ENCODE data around the gene TNFRSF1B. TPM values are rescaled to one million over a fixed set of nuclear protein-coding genes. Genes with fewer than 3 reads are reported as not detected.
A peak's percentile ranks its signal among the peaks of the same experiment; 100 is the strongest.

Gene TNFRSF1B
- total RNA-seq, 1 donor from 2014 or later, result 9.9 TPM

DNA sequence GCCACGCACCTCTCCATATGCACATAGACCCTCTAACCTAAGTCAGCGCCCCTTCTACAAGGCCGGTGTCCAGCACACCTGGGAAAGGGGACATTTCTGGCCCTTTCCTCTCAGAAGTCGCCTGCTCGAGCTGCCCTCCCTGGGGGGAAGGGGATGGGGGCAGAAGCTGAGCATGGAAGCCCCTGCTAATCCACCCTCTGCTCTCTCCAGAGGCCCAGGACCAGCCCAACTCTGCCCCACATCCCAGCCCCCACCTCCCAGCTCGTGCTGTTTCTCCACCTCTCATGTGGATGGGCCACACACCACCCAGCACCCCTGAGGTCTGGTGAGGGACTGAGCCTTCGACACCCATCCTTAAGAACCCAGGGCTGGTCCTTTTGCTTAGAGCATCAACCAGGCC, 14.8 kb downstream of the TNFRSF1B start:
- no peaks in the 10 kb centered on the region for H3K9me3 ChIP-seq (ENCODE audit: control insufficient read depth in 3 of 3, low read length in 3 of 3)
- no peak overlapping the region for H3K9ac ChIP-seq (ENCODE audit: low read depth in 1 of 3, low read length in 3 of 3)
- no peaks in the 10 kb centered on the region for H3K36me3 ChIP-seq (ENCODE audit: control insufficient read depth in 3 of 3, insufficient read depth in 3 of 3, low read length in 3 of 3)
- H3K4me1 ChIP-seq (ENCODE audit: control insufficient read depth in 3 of 3, insufficient read depth in 3 of 3, low read length in 3 of 3), result peaks cover 62 to 84% (median 84%) of the 10 kb centered on the region in 3 donors
- no peaks in the 10 kb centered on the region for H3K27me3 ChIP-seq (ENCODE audit: control insufficient read depth in 3 of 3, insufficient read depth in 3 of 3, low read length in 3 of 3)
- H3K27ac ChIP-seq (ENCODE audit: low read depth, low read length), result peak overlapping the region; percentile 84
- H3K4me3 ChIP-seq (ENCODE audit: low read length in 3 of 3), result no peak overlapping the region

DNA sequence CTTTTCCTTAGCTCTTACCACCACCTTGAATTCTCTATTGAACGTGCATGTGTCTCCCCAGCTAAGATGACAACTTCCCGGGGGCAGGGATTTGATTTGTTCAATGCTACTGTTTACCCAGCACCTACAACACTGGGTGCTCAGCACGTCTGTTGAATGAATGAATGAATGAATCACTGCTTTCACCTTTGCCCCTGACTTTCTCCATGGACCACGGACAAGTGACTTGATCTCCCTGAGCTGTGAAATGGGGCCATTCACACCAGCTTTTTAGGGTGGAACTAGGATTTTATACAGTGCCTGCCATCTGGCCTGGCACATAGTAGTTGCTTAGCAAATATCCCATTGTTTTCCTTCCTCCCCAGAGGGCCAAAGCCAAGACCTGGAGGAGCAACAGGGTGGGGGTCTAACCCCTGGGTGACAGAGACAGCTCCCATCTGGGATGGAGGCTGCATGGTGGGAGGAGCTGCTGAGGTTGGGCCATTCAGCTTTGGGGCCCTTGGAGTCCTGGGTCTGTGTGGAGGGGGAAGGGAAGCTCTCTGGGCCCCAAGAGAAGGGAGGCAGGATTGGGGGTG, 15.7 kb downstream of the TNFRSF1B start:
- no peak overlapping the region for H3K4me3 ChIP-seq (ENCODE audit: low read length in 3 of 3)
- H3K9ac ChIP-seq (ENCODE audit: low read depth in 1 of 3, low read length in 3 of 3), result no peak overlapping the region
- H3K4me1 ChIP-seq (ENCODE audit: control insufficient read depth in 3 of 3, insufficient read depth in 3 of 3, low read length in 3 of 3), result peaks cover 65 to 88% (median 84%) of the 10 kb centered on the region in 3 donors
- H3K9me3 ChIP-seq (ENCODE audit: control insufficient read depth in 3 of 3, low read length in 3 of 3), result no peaks in the 10 kb centered on the region
- H3K27me3 ChIP-seq (ENCODE audit: control insufficient read depth in 3 of 3, insufficient read depth in 3 of 3, low read length in 3 of 3), result no peaks in the 10 kb centered on the region
- no peaks in the 10 kb centered on the region for H3K36me3 ChIP-seq (ENCODE audit: control insufficient read depth in 3 of 3, insufficient read depth in 3 of 3, low read length in 3 of 3)
- H3K27ac ChIP-seq (ENCODE audit: low read depth, low read length), result peak overlapping the region; percentile 84

DNA sequence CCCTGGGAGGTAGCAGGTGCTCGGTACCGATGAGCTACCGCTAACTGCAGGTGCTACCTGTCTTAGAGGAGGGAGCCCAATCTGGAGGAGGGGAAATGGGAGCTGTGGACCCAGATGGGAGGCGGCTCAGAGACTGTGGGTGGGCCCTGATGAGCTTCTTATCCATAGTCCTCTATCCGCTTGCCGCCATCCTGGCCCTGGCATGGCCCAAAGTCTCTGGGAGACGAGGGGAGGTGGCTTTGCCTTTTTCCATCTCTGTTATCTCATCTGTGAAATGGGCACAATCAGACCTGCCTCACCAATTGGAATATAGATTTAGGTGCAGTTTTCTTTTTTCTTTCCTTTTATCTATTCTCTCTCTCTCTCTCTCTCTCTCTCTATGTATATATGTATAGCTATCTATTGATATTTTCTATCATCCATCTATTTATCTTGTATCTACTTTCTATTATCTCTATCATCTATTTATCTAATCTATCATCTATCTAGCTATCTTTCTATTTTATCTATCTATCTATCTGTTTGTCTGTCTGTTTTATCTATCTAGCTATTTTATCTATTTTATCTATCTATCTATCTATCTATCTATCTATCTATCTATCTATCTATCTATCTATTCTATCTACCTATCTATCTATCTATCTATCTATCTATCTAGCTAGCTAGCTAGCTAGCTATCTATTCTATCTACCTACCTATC, 16.5 kb downstream of the TNFRSF1B start:
- Histone ChIP-seq H3K36me3 (ENCODE audit: control insufficient read depth in 3 of 3, insufficient read depth in 3 of 3, low read length in 3 of 3) (no peaks in the 10 kb centered on the region), H3K27ac (ENCODE audit: low read depth, low read length) (peak overlapping the region; percentile 83), H3K9ac (ENCODE audit: low read depth in 1 of 3, low read length in 3 of 3) (no peak overlapping the region), H3K4me1 (ENCODE audit: control insufficient read depth in 3 of 3, insufficient read depth in 3 of 3, low read length in 3 of 3) (peaks cover 58 to 87% (median 84%) of the 10 kb centered on the region in 3 donors), H3K9me3 (ENCODE audit: control insufficient read depth in 3 of 3, low read length in 3 of 3) (no peaks in the 10 kb centered on the region), H3K27me3 (ENCODE audit: control insufficient read depth in 3 of 3, insufficient read depth in 3 of 3, low read length in 3 of 3) (no peaks in the 10 kb centered on the region), H3K4me3 (ENCODE audit: low read length in 3 of 3) (no peak overlapping the region)

DNA sequence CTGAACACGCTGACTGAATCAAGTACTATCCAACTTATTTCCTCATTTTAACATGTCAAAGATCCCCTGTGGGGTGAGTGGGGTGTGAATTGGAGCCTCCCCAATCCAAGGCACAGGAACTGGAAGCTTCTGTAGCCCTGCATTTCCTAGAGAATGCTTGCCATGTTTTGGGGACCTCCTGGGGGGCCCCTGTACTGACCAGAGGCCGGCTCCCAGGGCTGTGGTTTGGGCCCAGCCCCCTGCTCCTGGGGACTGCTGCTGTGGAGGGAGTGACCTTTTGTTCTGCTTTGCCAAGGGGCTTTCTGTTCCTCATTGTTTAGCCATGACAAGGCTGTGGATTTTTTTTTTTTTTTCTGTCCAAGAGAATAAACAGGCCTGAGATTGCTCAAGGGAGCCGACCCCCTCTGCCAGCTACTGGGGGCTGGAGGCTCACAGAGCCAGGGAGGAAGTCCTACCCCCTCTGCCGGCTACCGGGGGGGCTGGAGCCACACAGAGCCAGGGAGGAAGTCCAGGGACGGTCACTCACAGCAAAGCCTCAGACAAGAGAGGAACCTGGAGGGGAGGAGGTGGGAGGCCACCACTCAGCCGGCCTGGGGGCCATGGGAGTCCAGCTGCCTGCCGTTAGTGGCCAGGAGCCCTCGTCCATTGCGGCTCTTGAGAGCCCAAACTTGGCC, 17.4 kb downstream of the TNFRSF1B start:
- peak overlapping the region in 2 of 3 donors; percentile 20 to 35 for H3K4me3 ChIP-seq (ENCODE audit: low read length in 3 of 3)
- peak overlapping the region; percentile 45 to 70 (median 65) for H3K9ac ChIP-seq (ENCODE audit: low read depth in 1 of 3, low read length in 3 of 3)
- peaks cover under 1 to 3% (median 2%) of the 10 kb centered on the region in 3 donors for H3K36me3 ChIP-seq (ENCODE audit: control insufficient read depth in 3 of 3, insufficient read depth in 3 of 3, low read length in 3 of 3)
- H3K27me3 ChIP-seq (ENCODE audit: control insufficient read depth in 3 of 3, insufficient read depth in 3 of 3, low read length in 3 of 3), result no peaks in the 10 kb centered on the region
- peak overlapping the region; percentile 83 for H3K27ac ChIP-seq (ENCODE audit: low read depth, low read length)
- no peaks in the 10 kb centered on the region for H3K9me3 ChIP-seq (ENCODE audit: control insufficient read depth in 3 of 3, low read length in 3 of 3)
- H3K4me1 ChIP-seq (ENCODE audit: control insufficient read depth in 3 of 3, insufficient read depth in 3 of 3, low read length in 3 of 3), result peaks cover 54 to 87% (median 84%) of the 10 kb centered on the region in 3 donors

DNA sequence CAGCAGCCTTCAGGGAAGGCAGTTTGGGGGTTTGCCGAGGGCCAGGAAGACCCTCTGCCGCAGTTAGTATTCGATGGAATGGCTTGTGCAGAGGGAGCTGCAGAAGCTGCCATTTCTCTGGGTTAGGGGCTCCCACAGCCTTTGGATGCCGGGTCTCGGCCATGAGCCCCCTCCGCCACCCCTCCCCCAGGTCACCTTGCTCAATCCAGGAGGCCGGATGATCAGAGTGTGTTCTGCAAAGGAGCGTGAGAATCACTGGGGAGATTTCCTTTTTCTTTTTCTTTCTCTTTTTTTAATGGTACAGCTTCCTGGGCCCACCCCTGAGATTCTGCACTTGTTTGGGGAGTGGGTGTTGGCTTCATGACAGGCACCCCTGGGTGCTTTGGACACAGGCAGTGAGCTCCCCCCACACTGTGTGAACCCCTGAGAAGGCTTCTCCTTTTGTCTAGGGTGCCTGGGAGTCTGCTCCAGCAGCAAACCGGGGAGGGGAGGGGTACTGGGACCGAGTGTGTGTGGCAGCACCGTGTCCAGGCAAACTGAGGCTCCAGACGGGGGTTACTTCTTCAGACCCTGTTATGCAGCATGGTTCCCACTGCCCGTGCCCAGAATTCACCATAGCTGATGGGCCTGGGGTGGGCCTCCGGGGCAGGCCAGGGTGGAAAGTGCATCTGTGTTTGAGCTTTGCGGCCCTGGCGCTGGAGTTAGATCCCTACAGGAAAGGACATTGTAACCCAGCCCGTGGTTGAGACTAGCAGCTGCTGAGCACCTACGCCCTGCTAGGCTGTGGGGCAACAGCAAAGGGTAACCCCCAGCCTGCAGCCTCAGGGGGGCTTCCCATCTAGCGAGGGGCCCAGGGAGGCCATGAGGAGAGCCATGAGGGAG, 18.5 kb downstream of the TNFRSF1B start:
- Histone ChIP-seq H3K4me3 (ENCODE audit: low read length in 3 of 3) (peak overlapping the region; percentile 20 to 41 (median 31)), H3K4me1 (ENCODE audit: control insufficient read depth in 3 of 3, insufficient read depth in 3 of 3, low read length in 3 of 3) (peaks cover 42 to 79% (median 73%) of the 10 kb centered on the region in 3 donors), H3K27ac (ENCODE audit: low read depth, low read length) (peak overlapping the region; percentile 83), H3K9ac (ENCODE audit: low read depth in 1 of 3, low read length in 3 of 3) (peak overlapping the region; percentile 53 to 70 (median 65)), H3K27me3 (ENCODE audit: control insufficient read depth in 3 of 3, insufficient read depth in 3 of 3, low read length in 3 of 3) (no peaks in the 10 kb centered on the region), H3K9me3 (ENCODE audit: control insufficient read depth in 3 of 3, low read length in 3 of 3) (no peaks in the 10 kb centered on the region), H3K36me3 (ENCODE audit: control insufficient read depth in 3 of 3, insufficient read depth in 3 of 3, low read length in 3 of 3) (peaks cover 4 to 5% (median 5%) of the 10 kb centered on the region in 3 donors)

DNA sequence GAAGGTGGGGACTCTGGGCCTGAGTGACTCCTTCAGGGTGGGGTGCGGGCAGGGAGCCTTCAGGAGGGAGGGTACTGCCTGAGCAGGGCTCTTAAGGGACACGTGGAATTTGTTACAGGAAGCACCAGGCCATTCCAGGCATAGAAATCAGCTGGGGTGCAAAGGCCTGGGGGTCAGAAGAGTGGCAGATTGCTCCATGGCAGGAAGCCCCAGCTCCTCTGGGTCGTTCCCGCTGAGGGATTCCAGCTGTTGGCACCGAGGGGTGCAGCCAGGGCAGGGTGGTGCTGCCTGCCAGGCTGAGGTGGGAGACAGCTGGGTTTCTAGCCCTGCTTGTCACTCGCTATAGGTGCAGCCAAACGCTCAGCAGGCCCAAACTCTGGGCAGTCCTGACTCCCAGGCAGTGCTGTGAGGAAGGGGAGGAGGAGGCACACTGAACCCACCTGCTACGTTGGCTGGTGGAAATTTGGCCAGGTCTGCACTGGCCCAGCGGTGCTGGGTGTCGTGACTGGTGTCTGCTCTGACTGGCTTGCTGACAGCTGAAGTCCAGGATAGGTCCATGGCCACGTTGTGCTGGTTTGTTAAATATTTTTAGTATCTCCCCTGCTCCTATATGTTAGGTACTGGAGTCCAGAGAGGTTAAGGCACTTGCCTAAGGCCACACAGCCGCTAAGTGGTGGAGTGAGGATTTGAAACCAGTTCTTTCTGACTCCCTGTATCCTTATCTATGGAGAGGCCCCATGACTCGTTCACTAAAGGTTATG, 19.3 kb downstream of the TNFRSF1B start:
- peak overlapping the region; percentile 33 to 70 (median 53) for H3K9ac ChIP-seq (ENCODE audit: low read depth in 1 of 3, low read length in 3 of 3)
- peak overlapping the region; percentile 83 for H3K27ac ChIP-seq (ENCODE audit: low read depth, low read length)
- no peaks in the 10 kb centered on the region for H3K27me3 ChIP-seq (ENCODE audit: control insufficient read depth in 3 of 3, insufficient read depth in 3 of 3, low read length in 3 of 3)
- no peaks in the 10 kb centered on the region for H3K9me3 ChIP-seq (ENCODE audit: control insufficient read depth in 3 of 3, low read length in 3 of 3)
- peak overlapping the region; percentile 3 to 41 (median 31) for H3K4me3 ChIP-seq (ENCODE audit: low read length in 3 of 3)
- peaks cover 40 to 71% (median 65%) of the 10 kb centered on the region in 3 donors for H3K4me1 ChIP-seq (ENCODE audit: control insufficient read depth in 3 of 3, insufficient read depth in 3 of 3, low read length in 3 of 3)
- H3K36me3 ChIP-seq (ENCODE audit: control insufficient read depth in 3 of 3, insufficient read depth in 3 of 3, low read length in 3 of 3), result peaks cover 5 to 9% (median 7%) of the 10 kb centered on the region in 3 donors

DNA sequence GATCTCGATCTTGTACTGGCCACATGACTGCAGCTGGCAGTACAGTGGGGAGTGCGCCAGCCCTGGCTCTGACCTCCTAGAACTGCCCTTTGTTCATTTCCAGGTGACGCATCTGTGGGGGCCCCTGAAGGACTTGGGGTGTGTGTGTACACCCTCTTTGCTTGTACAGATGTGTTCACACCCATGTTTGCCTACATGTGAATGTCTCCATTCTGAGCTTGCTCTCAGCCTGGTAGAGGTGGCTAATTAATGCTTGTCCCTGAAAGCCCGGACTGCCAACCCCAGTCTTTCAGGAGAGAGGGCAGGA, 19.8 kb downstream of the TNFRSF1B start:
- Histone ChIP-seq H3K4me1 (ENCODE audit: control insufficient read depth in 3 of 3, insufficient read depth in 3 of 3, low read length in 3 of 3) (peaks cover 40 to 66% (median 60%) of the 10 kb centered on the region in 3 donors), H3K36me3 (ENCODE audit: control insufficient read depth in 3 of 3, insufficient read depth in 3 of 3, low read length in 3 of 3) (peaks cover 5 to 10% (median 7%) of the 10 kb centered on the region in 3 donors), H3K27ac (ENCODE audit: low read depth, low read length) (peak overlapping the region; percentile 83)

DNA sequence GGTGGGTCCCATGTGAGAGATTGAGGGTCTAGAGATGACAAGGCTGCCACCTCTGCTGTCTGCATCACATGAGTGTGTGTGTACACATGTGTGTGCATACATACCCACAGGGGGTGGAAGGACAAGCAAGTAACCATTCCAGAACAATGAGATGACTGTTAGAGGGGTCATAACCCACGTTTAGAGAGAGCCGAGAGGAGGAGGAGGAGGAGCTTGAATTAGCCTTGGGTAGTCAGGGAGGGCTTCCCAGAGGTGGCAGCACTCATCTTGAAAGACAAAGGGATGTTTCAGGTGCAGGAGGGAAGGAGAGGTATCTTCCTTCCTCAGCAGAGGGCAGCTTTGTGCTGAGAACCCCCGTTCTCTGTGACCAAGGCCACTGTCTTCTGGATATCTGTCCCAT, 21.3 kb downstream of the TNFRSF1B start:
- Histone ChIP-seq H3K9me3 (ENCODE audit: control insufficient read depth in 3 of 3, low read length in 3 of 3) (no peaks in the 10 kb centered on the region), H3K36me3 (ENCODE audit: control insufficient read depth in 3 of 3, insufficient read depth in 3 of 3, low read length in 3 of 3) (peaks cover 16 to 21% (median 17%) of the 10 kb centered on the region in 3 donors), H3K4me3 (ENCODE audit: low read length in 3 of 3) (no peak overlapping the region), H3K27me3 (ENCODE audit: control insufficient read depth in 3 of 3, insufficient read depth in 3 of 3, low read length in 3 of 3) (no peaks in the 10 kb centered on the region), H3K27ac (ENCODE audit: low read depth, low read length) (no peak overlapping the region), H3K9ac (ENCODE audit: low read depth in 1 of 3, low read length in 3 of 3) (peak overlapping the region in 1 of 3 donors; percentile 1), H3K4me1 (ENCODE audit: control insufficient read depth in 3 of 3, insufficient read depth in 3 of 3, low read length in 3 of 3) (peaks cover 35 to 55% (median 47%) of the 10 kb centered on the region in 3 donors)

More for the DNA sequence above, 19.8 kb downstream of the TNFRSF1B start:
- H3K4me3 ChIP-seq (ENCODE audit: low read length in 3 of 3), result no peak overlapping the region
- no peaks in the 10 kb centered on the region for H3K9me3 ChIP-seq (ENCODE audit: control insufficient read depth in 3 of 3, low read length in 3 of 3)
- H3K27me3 ChIP-seq (ENCODE audit: control insufficient read depth in 3 of 3, insufficient read depth in 3 of 3, low read length in 3 of 3), result no peaks in the 10 kb centered on the region
- H3K9ac ChIP-seq (ENCODE audit: low read depth in 1 of 3, low read length in 3 of 3), result peak overlapping the region in 1 of 3 donors; percentile 40
